Stimulated activated CD4-positive, alpha-beta T cell treated with anti-CD3 and anti-CD28 coated beads, TNF-alpha, amount 100 ng/mL, for 24 hours (primary cell): ENCODE results near the gene CNR1.

ENCODE experiments used
- DNase-seq, 3 experiments: peaks; one replicate each; pipeline ENCODE4 v3.0.0-alpha.2; 2020; ENCODE audit warnings: low read depth in 3 of 3

The CNR1 gene

GRCh38 chr6:88143421-88144157 is 22.6 kb downstream of the CNR1 start:
- DNase-seq, result no peak

GRCh38 chr6:88142297-88142668 is 23.9 kb downstream of the CNR1 start:
- no peak for DNase-seq

GRCh38 chr6:88141561-88142296 is 24.4 kb downstream of the CNR1 start:
- DNase-seq, result no peak

- no peak for DNase-seq
Observed at GRCh38 chr6:88137915-88138314, 28.2 kb downstream of the CNR1 start.

GRCh38 chr6:88135578-88136114 is 30.5 kb downstream of the CNR1 start:
- no peak for DNase-seq

GRCh38 chr6:88134575-88134974 is 31.6 kb downstream of the CNR1 start:
- no peak for DNase-seq

GRCh38 chr6:88133718-88134117 is 32.4 kb downstream of the CNR1 start:
- no peak for DNase-seq

GRCh38 chr6:88124925-88125557 is 41.1 kb downstream of the CNR1 start:
- DNase-seq, result no peak

GRCh38 chr6:88120635-88121034 is 45.5 kb downstream of the CNR1 start:
- no peak for DNase-seq

- no peak for DNase-seq
Observed at GRCh38 chr6:88119769-88120168, 46.4 kb downstream of the CNR1 start.

GRCh38 chr6:88116276-88116675 is 49.9 kb downstream of the CNR1 start:
- no peak for DNase-seq

- DNase-seq, result no peak
Observed at GRCh38 chr6:88115307-88115706, 50.8 kb downstream of the CNR1 start.

- DNase-seq, result no peak
Observed at GRCh38 chr6:88114838-88115237, 51.3 kb downstream of the CNR1 start.

- no peak for DNase-seq
Observed at GRCh38 chr6:88111991-88112390, 54.2 kb downstream of the CNR1 start.

GRCh38 chr6:88107241-88107640 is 58.9 kb downstream of the CNR1 start:
- DNase-seq, result no peak

- DNase-seq, result no peak
Observed at GRCh38 chr6:88105741-88106340, 60.3 kb downstream of the CNR1 start.
